Fibroblast of gingiva (primary cell): ENCODE measurements around the gene NODAL.

ENCODE experiments used
- DNase-seq: peaks from one replicate; pipeline ENCODE4 v3.0.0-alpha.2; 2011; ENCODE audit warnings: low read depth

The NODAL gene

GRCh38 chr10:70432561-70433263, 8.8 kb downstream of the NODAL start:
- DNase-seq: no peak

GRCh38 chr10:70432101-70432500, 9.4 kb downstream of the NODAL start:
- DNase-seq: no peak

DNA sequence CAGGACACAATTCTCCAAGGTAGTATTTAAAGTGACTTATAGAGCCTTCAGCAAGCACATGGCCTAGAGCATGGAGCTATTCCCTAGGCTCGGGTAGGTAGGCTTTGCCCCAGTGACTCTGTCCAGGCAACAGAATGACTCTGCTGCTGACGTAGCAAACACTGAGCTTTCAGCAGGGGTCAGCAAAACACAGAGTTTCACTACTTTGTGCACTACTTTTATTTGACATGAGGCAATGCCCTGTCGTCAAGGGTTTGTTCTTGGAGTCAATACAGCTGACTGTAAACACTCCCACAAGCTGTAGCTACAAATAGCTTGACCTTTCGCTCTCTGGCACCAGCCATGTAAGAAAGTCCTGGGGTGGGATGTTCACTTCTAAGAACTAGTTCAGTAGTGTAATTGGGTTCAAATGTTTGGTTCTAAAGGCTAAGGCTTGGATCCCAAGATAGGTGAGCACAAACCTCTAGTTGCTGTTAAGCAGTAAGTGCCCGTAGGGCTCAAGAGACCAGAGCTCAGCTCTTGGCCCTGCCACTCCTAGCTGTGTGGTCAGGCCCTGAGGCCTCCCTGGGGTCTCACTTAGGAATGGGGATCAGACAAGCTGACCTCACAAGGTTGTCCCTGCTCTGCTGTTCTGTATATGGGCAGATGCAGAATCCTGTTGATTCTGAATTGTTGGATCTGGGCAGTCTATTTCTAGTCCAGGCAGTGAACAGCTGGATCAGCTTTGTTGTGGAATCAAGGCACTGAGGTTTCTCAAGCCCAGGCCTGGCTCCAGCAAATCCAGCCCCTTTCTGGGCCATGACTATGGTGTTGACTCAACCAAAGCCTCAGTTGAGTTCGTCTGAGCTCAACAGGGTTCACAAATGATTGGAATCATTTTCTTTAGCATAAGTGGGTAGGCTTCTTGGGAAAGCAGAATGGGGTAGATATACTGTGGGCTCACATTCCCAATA, 10.7 kb downstream of the NODAL start:
- DNase-seq: peak; percentile 94

- DNase-seq: no peak
Observed at GRCh38 chr10:70426823-70427222, 14.7 kb downstream of the NODAL start.

- no peak for DNase-seq
Observed at GRCh38 chr10:70425096-70425495, 16.4 kb downstream of the NODAL start.

DNA sequence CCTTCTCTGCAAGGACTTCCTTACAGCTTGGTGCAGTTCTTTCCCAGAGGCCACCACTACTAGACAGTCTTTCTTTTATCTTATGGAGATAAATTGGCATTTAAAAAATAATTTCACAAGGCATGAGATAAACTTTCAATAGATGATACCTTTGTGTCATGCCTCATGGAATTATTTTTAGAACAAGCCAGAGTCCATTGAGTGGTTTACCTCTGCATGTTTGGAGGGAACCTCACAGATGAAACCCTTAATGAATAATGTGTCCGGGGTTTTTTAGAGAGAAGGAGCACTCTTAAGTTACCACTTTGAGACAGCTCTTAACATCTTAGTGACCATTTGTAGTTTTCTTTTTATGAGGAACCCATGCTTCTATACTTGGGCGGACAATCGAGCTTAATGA, 17.2 kb downstream of the NODAL start:
- DNase-seq: no peak

DNA sequence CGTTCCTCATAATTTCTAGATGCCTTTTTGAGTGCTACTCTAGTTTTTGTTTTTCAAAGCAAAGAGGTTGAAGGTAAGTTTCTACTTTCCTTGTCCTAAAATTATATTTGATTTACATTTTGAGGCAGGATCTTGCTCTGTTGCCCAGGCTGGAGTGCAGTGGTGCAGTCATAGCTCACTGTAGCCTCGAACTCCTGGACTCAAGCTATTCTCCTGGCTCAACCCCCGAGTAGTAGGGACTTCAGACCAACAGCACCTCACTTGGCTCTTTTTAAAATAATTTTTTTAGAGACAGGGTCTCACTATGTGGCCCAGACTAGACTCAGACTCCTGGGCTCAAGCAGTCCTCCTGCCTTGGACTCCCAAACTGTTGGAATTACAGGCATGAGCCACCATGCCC, 22.8 kb downstream of the NODAL start:
- DNase-seq: no peak

GRCh38 chr10:70418229-70418628, 23.3 kb downstream of the NODAL start:
- no peak for DNase-seq

- no peak for DNase-seq
Observed at GRCh38 chr10:70417568-70417967, 23.9 kb downstream of the NODAL start.

DNA sequence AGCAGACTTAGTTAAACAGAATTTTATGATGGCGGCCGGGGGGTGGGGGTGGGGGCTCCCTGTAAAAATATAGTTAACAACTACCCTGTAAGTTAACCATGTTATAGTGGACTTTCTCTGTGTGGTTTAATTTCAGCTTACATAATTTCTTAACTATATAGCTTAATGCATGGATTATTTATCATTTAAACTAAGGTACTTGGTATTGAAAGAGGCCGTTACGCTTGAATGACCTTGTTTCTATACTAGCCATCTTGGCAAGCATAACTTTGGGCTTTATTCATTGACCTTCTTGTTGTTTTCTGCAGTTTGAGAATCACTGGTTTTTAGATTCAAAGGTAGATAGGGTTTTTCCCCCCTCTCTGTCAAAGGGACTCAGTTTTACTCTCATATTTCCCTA, 29.1 kb downstream of the NODAL start:
- no peak for DNase-seq

GRCh38 chr10:70410608-70411007, 30.9 kb downstream of the NODAL start:
- no peak for DNase-seq

DNA sequence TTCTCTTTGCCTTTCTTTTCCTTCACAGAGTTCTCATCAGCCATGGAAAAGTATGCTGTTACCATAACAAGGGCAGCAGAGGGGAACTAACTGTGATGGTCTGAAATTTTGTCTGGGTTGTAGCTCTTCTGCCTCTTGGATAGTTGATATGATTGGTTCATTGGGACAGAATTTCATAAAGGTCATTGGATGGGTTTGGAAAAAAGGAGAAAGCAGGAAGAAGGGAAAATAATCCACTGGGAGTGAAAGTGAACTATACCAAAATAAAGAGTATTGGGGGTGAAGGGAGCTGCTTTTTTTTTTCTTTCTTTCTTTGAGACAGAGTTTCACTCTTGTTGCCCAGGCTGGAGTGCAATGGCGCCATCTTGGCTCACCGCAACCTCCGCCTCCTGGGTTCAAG, 31.7 kb downstream of the NODAL start:
- DNase-seq: no peak

GRCh38 chr10:70405037-70405824, 36.2 kb downstream of the NODAL start:
- DNase-seq: peak; percentile 99

DNA sequence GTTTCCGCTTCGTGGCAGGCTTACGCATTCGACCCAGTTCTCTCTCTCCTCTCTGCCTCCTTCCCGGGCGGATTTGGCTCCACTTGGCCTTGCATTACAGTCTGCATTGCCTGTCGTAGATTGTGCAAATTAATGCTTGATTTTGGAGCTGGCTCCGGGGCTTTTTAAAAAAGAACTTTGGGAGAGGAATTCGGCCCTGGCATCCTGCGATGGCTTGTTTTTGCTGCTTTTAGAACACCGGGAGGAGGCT, 36.8 kb downstream of the NODAL start:
- peak; percentile 26 for DNase-seq

GRCh38 chr10:70404036-70404786, 37.3 kb downstream of the NODAL start, which contains the start of gene EIF4EBP2:
EIF4EBP2 (plus strand) TSS chr10:70404145; CDS start chr10:70404402, 257 bp downstream.
- DNase-seq: peak; percentile 96

DNA sequence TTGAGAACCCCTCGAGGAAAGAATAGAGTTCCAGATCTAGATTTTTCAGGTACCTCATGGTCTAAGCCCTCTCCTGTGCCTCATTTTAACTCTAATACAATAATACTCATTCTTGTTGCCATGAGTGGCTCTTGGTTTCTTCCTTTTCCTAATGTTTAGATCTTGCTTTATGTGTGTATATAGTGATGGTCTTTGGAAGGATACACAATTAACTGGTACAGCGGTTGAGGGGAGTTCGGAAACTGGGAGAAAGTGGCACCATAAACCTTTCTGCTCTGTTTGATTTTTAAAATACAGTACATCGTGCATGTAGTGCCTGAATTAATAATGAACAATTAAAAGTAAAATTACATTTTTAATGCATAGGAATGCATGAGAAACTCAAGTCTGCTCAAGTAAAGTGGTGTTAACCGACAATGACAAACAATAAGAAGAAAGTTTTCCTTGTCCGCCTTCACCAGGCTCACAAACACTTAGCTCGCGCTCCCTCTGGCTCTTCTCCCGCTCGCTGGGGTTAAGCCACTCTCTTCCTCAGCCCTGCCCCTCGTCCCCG, 37.9 kb downstream of the NODAL start:
- no peak for DNase-seq

DNA sequence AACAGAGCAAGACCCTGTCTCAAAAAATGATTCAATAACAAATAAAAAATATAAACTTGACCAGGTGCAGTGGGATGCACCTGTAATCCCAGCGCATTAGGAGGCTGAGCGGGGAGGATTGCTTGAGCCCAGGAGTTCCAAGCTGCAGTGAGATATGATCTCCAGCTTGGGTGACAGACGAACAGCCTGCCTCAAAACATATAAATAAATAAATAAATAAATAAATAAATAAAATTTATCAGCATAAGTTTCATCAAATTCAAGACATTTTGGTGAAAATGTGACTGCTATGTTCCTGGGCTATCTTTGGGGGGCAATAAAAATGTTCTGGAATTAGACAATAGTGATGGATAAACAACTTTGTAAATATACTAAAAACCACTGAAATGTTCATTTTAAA, 42.3 kb downstream of the NODAL start:
- no peak for DNase-seq

DNA sequence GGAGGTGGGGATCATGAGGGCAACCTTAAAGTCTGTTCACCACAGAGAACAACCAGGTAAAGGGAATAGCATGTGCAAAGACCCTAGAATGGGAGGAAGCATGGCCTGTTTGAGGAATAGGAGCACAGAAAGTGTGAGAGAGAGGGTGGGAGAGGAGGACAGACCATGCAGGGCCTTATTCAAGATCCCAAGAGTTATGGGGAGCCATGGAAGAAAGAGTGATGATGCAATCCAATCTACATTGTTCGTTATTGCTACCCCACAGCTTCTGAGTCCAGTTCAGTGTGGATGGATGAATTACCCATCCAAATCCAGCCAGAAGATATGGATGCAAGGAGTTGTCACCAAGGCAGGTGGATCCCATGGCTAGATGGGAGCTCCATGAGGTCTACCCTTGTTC, 45.3 kb downstream of the NODAL start:
- DNase-seq: no peak

- DNase-seq: no peak
Observed at GRCh38 chr10:70391654-70392053, 49.8 kb downstream of the NODAL start.
